Measurements from ENCODE around the gene ZNF578. TPM values are rescaled to one million over a fixed set of nuclear protein-coding genes. Genes with fewer than 3 reads are reported as not detected.
A peak's percentile ranks its signal among the peaks of the same experiment; 100 is the strongest.

Gene ZNF578
- total and polyA plus RNA-seq, 10 of the 15 experiments (the other 5 are each of a cell fraction or from before 2014, with no cell fraction given): 0.10 to 0.43 (median 0.16) TPM; not detected in 4

DNA sequence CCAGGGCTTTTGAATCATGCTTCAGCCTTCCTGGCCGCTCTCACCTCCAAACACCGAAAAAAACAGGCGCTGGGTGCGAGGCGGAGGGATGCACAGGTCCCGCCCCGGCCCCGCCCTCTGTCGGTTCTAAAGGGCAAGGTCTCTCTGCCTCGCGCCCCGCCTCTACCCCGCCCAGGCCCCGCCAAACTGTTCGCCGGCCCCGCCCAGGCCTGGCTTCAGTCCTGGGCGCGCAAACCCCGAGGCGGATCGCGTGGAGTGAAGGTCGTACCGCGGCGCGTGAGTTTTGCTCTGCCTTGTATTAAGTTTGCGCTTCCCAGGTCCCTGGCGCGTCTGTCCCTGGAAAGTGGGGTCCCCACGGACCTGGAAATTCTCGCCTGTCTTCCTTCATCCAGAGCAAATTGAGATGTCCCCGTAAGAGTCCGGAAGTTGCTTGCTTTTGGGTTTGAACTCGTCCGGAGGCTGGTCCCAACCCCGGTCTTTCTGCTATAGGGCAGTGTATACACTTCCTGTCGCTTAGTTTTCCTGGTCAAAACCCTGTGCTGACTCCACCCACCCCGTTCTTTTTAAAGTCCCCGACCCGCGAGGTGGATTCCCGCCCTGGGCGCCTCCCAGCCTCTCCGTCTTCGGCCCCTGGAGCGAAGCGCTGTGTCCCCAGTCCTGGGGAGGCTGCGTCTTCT is 82.6 kb downstream of the ZNF578 start (continued):
- TF ChIP-seq MXI1 (IDR thresholded peaks at IDR 0.05; ENCODE audit: low read depth, low read length) (peak; percentile 89), NR2C2 (IDR thresholded peaks at IDR 0.05; ENCODE audit: borderline replicate concordance, control insufficient read depth, insufficient read length, low read depth) (no peak), KAT2A (conservative IDR thresholded peaks at IDR 0.05; ENCODE audit: control insufficient read depth, low read depth, low read length) (no peak), BACH1 (IDR thresholded peaks at IDR 0.05; ENCODE audit: borderline replicate concordance) (no peak), EED (IDR thresholded peaks at IDR 0.05; ENCODE audit: low read depth) (no peak), FOXM1 (IDR thresholded peaks at IDR 0.05; ENCODE audit: low read depth, low read length) (no peak), ZNF207 (IDR thresholded peaks at IDR 0.05; ENCODE audit: borderline replicate concordance) (no peak), CREM (IDR thresholded peaks at IDR 0.05; ENCODE audit: low read depth) (no peak), NRF1 (conservative IDR thresholded peaks at IDR 0.05; ENCODE audit: low read depth, low read length) (no peak), NR2F1 (conservative IDR thresholded peaks at IDR 0.05) (peak; percentile 36; the same call in 1 of the 2 replicates), ESRRA (IDR thresholded peaks at IDR 0.05; ENCODE audit: low read length) (no peak), POLR2A (IDR thresholded peaks at IDR 0.05; ENCODE audit: low read depth, low read length) (peak; percentile 85), ZZZ3 (IDR thresholded peaks at IDR 0.05; ENCODE audit: control insufficient read depth, insufficient read length, low read depth) (no peak), RUNX3 (IDR thresholded peaks at IDR 0.05; ENCODE audit: low read length) (0 out of 2 replicates have a peak, but pooled peaks have one; percentile 6), NFYB (IDR thresholded peaks at IDR 0.05; ENCODE audit: insufficient read depth, low read depth, low read length) (0 out of 2 replicates have a peak, but pooled peaks have one; percentile 4), TARDBP (IDR thresholded peaks at IDR 0.05; ENCODE audit: borderline replicate concordance) (no peak), IRF4 (IDR thresholded peaks at IDR 0.05; ENCODE audit: low read depth, low read length) (0 out of 2 replicates have a peak, but pooled peaks have one; percentile 4), MEF2A (IDR thresholded peaks at IDR 0.05; ENCODE audit: insufficient read depth, low read depth, low read length) (no peak), BMI1 (IDR thresholded peaks at IDR 0.05; ENCODE audit: borderline replicate concordance) (no peak)
- TF ChIP-seq, protein P1, sequence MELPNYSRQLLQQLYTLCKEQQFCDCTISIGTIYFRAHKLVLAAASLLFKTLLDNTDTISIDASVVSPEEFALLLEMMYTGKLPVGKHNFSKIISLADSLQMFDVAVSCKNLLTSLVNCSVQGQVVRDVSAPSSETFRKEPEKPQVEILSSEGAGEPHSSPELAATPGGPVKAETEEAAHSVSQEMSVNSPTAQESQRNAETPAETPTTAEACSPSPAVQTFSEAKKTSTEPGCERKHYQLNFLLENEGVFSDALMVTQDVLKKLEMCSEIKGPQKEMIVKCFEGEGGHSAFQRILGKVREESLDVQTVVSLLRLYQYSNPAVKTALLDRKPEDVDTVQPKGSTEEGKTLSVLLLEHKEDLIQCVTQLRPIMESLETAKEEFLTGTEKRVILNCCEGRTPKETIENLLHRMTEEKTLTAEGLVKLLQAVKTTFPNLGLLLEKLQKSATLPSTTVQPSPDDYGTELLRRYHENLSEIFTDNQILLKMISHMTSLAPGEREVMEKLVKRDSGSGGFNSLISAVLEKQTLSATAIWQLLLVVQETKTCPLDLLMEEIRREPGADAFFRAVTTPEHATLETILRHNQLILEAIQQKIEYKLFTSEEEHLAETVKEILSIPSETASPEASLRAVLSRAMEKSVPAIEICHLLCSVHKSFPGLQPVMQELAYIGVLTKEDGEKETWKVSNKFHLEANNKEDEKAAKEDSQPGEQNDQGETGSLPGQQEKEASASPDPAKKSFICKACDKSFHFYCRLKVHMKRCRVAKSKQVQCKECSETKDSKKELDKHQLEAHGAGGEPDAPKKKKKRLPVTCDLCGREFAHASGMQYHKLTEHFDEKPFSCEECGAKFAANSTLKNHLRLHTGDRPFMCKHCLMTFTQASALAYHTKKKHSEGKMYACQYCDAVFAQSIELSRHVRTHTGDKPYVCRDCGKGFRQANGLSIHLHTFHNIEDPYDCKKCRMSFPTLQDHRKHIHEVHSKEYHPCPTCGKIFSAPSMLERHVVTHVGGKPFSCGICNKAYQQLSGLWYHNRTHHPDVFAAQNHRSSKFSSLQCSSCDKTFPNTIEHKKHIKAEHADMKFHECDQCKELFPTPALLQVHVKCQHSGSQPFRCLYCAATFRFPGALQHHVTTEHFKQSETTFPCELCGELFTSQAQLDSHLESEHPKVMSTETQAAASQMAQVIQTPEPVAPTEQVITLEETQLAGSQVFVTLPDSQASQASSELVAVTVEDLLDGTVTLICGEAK (IDR thresholded peaks at IDR 0.05; ENCODE audit: borderline replicate concordance): peak; percentile 72; the same call in 1 of the 2 replicates
- TF ChIP-seq, protein P2, sequence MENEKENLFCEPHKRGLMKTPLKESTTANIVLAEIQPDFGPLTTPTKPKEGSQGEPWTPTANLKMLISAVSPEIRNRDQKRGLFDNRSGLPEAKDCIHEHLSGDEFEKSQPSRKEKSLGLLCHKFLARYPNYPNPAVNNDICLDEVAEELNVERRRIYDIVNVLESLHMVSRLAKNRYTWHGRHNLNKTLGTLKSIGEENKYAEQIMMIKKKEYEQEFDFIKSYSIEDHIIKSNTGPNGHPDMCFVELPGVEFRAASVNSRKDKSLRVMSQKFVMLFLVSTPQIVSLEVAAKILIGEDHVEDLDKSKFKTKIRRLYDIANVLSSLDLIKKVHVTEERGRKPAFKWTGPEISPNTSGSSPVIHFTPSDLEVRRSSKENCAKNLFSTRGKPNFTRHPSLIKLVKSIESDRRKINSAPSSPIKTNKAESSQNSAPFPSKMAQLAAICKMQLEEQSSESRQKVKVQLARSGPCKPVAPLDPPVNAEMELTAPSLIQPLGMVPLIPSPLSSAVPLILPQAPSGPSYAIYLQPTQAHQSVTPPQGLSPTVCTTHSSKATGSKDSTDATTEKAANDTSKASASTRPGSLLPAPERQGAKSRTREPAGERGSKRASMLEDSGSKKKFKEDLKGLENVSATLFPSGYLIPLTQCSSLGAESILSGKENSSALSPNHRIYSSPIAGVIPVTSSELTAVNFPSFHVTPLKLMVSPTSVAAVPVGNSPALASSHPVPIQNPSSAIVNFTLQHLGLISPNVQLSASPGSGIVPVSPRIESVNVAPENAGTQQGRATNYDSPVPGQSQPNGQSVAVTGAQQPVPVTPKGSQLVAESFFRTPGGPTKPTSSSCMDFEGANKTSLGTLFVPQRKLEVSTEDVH (IDR thresholded peaks at IDR 0.05; ENCODE audit: low read depth, partially characterized antibody): peak; percentile 62
- TF ChIP-seq, protein P3, sequence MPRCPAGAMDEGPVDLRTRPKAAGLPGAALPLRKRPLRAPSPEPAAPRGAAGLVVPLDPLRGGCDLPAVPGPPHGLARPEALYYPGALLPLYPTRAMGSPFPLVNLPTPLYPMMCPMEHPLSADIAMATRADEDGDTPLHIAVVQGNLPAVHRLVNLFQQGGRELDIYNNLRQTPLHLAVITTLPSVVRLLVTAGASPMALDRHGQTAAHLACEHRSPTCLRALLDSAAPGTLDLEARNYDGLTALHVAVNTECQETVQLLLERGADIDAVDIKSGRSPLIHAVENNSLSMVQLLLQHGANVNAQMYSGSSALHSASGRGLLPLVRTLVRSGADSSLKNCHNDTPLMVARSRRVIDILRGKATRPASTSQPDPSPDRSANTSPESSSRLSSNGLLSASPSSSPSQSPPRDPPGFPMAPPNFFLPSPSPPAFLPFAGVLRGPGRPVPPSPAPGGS (IDR thresholded peaks at IDR 0.05; ENCODE audit: borderline replicate concordance, insufficient read depth, low read depth, low read length, poor library complexity, severe bottlenecking): no peak
